SK-N-MC (cell line): ENCODE results near the gene LNPK.

Experiments
- EZH2 ChIP-seq: fragments of 200-600 bp; sonication (generic); IDR thresholded peaks from one replicate; pipeline ENCODE4 v1.6.1; 2017; ENCODE audit warnings: antibody characterized with exemption
- POLR2AphosphoS5 ChIP-seq: IDR thresholded peaks from 2 replicates; pipeline ENCODE4 v1.6.1; 2012; ENCODE audit warnings: mild to moderate bottlenecking, low read depth, low read length, borderline replicate concordance

GRCh38 chr2:175999283-175999819 lies 2.7 kb downstream of the LNPK start:
- TF ChIP-seq POLR2AphosphoS5, result no peak
- TF ChIP-seq EZH2, result no peak
